Measurements from ENCODE around the gene JAML.

DNA sequence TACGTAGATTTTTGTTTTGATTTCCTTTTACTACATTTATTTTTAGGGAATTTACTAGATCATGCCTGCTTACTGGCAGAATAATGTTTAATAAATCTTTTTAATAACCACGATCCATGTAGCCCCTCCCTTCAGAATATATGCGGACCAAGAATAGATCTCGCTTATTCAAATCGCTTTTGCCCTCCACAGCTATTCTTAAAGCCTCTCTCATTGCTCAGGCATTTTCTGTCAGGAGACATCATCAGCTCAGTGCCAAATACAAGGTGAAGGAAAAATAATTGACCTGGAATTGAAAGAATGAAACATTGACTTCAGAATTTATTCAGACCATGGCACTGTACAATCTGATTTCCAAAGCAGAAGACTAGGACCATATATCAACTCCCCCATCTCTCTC is 10.0 kb upstream of the JAML start:
- TF ChIP-seq FOXM1 (CRISPR knock-in tag; IDR thresholded peaks at IDR 0.05), result no peak
- TF ChIP-seq TP53 (CRISPR knock-in tag; conservative IDR thresholded peaks at IDR 0.05), result no peak
- no peak for TF ChIP-seq BHLHE40 (IDR thresholded peaks at IDR 0.05; ENCODE audit: low read length)
- no peak for TF ChIP-seq YY1 (IDR thresholded peaks at IDR 0.05; ENCODE audit: insufficient read depth, insufficient replicate concordance, low read depth, low read length)
- no peak for TF ChIP-seq RELA (CRISPR knock-in tag; IDR thresholded peaks at IDR 0.05)
- no peak for TF ChIP-seq TARDBP (CRISPR knock-in tag; IDR thresholded peaks at IDR 0.05)
